ENCODE measurements around the gene IKBKE.

Gene IKBKE

GRCh38 chr1:206495011-206495461 is 24.8 kb downstream of the IKBKE start:
- no peak for DNase-seq (ENCODE audit: low read depth, low spot score)
- CTCF ChIA-PET, result interaction anchor here (1.0 to 21.6 kb wide), 12 partner anchors 7 to 486 kb away, joined by 3 to 568 read pairs (median 8); partner anchors contain the start of genes EIF2D and RASSF5
- H3K4me3 ChIP-seq (ENCODE audit: low read depth, low read length), result no peak overlapping the region
- POLR2A ChIA-PET, result interaction anchor here (1.4 kb wide), 1 partner anchor 12 kb away, joined by 3 read pairs; the partner anchor contains the start of gene RASSF5
- TF ChIP-seq, protein P1, sequence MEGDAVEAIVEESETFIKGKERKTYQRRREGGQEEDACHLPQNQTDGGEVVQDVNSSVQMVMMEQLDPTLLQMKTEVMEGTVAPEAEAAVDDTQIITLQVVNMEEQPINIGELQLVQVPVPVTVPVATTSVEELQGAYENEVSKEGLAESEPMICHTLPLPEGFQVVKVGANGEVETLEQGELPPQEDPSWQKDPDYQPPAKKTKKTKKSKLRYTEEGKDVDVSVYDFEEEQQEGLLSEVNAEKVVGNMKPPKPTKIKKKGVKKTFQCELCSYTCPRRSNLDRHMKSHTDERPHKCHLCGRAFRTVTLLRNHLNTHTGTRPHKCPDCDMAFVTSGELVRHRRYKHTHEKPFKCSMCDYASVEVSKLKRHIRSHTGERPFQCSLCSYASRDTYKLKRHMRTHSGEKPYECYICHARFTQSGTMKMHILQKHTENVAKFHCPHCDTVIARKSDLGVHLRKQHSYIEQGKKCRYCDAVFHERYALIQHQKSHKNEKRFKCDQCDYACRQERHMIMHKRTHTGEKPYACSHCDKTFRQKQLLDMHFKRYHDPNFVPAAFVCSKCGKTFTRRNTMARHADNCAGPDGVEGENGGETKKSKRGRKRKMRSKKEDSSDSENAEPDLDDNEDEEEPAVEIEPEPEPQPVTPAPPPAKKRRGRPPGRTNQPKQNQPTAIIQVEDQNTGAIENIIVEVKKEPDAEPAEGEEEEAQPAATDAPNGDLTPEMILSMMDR (IDR thresholded peaks at IDR 0.05; ENCODE audit: insufficient read depth, low read length, missing control alignments), result no peak

GRCh38 chr1:206495493-206496046 is 25.3 kb downstream of the IKBKE start:
- ChIA-PET CTCF (interaction anchor here (1.0 to 21.6 kb wide), 13 partner anchors 8 to 509 kb away, joined by 3 to 568 read pairs (median 6); partner anchors contain the start of genes EIF2D and RASSF5), POLR2A (interaction anchor here (1.4 kb wide), 1 partner anchor 12 kb away, joined by 3 read pairs; the partner anchor contains the start of gene RASSF5)
- no peak overlapping the region for H3K4me3 ChIP-seq (ENCODE audit: low read depth, low read length)
- DNase-seq (ENCODE audit: low read depth, low spot score), result no peak
- TF ChIP-seq, protein P1 (IDR thresholded peaks at IDR 0.05; ENCODE audit: insufficient read depth, low read length, missing control alignments), result no peak

DNA sequence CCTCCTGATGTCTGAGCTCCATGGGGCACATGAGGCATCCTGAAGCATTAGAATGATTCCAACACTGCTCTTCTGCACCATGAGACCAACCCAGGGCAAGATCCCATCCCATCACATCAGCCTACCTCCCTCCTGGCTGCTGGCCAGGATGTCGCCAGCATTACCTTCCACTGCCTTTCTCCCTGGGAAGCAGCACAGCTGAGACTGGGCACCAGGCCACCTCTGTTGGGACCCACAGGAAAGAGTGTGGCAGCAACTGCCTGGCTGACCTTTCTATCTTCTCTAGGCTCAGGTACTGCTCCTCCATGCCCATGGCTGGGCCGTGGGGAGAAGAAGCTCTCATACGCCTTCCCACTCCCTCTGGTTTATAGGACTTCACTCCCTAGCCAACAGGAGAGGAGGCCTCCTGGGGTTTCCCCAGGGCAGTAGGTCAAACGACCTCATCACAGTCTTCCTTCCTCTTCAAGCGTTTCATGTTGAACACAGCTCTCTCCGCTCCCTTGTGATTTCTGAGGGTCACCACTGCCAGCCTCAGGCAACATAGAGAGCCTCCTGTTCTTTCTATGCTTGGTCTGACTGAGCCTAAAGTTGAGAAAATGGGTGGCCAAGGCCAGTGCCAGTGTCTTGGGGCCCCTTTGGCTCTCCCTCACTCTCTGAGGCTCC is 26.0 kb downstream of the IKBKE start:
- CTCF ChIA-PET, result interaction anchor here (1.0 to 21.6 kb wide), 13 partner anchors 9 to 508 kb away, joined by 3 to 568 read pairs (median 6); partner anchors contain the start of genes EIF2D and RASSF5
- no peak for DNase-seq (ENCODE audit: low read depth, low spot score)
- TF ChIP-seq, protein P1 (IDR thresholded peaks at IDR 0.05; ENCODE audit: insufficient read depth, low read length, missing control alignments), result no peak
- POLR2A ChIA-PET, result interaction anchor here (1.4 kb wide), 1 partner anchor 11 kb away, joined by 3 read pairs; the partner anchor contains the start of gene RASSF5
- H3K4me3 ChIP-seq (ENCODE audit: low read depth, low read length), result no peak overlapping the region

GRCh38 chr1:206497363-206497762 is 27.1 kb downstream of the IKBKE start:
- ChIA-PET CTCF (interaction anchor here (2.4 to 21.6 kb wide), 4 partner anchors 8 to 85 kb away, joined by 21 to 568 read pairs (median 119); partner anchors contain the start of gene RASSF5), POLR2A (no interaction called here)
- no peak overlapping the region for H3K4me3 ChIP-seq (ENCODE audit: low read depth, low read length)
- no peak for DNase-seq (ENCODE audit: low read depth, low spot score)
- TF ChIP-seq, protein P1 (IDR thresholded peaks at IDR 0.05; ENCODE audit: insufficient read depth, low read length, missing control alignments), result no peak

DNA sequence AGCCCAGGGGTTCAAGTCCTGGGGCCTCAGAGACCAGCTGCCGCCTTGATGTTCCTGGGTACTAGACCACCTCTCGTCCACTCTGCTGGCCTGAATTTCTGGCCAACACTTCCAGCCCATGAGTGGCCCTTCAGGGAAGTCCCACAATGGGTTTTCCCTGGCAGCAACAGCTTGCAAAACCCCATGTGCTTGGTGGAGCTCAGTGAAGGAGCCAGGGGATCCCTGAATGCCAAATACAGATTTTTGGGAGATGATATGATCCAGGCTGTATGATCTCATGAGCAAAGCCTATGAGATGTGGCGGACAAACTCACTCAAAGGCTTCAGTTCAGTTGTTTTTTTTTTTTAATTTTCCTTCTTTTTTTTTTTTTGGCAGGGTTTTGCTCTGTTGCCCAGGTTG is 27.5 kb downstream of the IKBKE start:
- POLR2A ChIA-PET, result no interaction called here
- no peak overlapping the region for H3K4me3 ChIP-seq (ENCODE audit: low read depth, low read length)
- CTCF ChIA-PET, result interaction anchor here (0.7 to 21.6 kb wide), 7 partner anchors 7 to 166 kb away, joined by 3 to 568 read pairs (median 53); partner anchors contain the start of gene EIF2D
- DNase-seq (ENCODE audit: low read depth, low spot score), result no peak
- TF ChIP-seq, protein P1 (IDR thresholded peaks at IDR 0.05; ENCODE audit: insufficient read depth, low read length, missing control alignments), result no peak

DNA sequence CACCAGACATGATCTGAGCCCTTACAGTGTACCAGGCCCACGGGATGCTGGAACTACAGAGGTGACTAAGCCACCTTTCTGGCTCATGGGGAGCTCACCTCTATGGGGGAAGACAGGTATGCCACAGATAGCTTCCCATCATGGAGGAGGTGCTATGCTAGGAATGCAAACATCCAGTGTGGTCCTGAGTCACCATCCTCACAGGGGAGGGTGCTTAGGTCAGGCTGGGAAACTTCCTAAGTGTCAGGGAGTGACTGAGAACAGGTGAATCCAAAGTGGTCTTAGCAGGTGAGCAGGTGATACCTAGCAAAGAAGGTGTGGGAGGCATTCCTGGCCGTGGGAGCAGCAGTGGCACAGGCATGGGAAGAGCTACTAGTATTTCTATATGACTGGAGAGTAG is 28.4 kb downstream of the IKBKE start:
- H3K4me3 ChIP-seq (ENCODE audit: low read depth, low read length), result no peak overlapping the region
- TF ChIP-seq, protein P1 (IDR thresholded peaks at IDR 0.05; ENCODE audit: insufficient read depth, low read length, missing control alignments), result no peak
- ChIA-PET CTCF (interaction anchor here (1.2 to 21.6 kb wide), 8 partner anchors 8 to 414 kb away, joined by 3 to 568 read pairs (median 36); partner anchors contain the start of genes EIF2D and RASSF5), POLR2A (interaction anchor here (1.1 kb wide), 1 partner anchor 137 kb away, joined by 3 read pairs; the partner anchor contains the start of gene DYRK3)
- no peak for DNase-seq (ENCODE audit: low read depth, low spot score)

Measured in AG04449 (cell line).